Measurements from ENCODE around the gene DNAJC17.

The DNAJC17 gene

DNA sequence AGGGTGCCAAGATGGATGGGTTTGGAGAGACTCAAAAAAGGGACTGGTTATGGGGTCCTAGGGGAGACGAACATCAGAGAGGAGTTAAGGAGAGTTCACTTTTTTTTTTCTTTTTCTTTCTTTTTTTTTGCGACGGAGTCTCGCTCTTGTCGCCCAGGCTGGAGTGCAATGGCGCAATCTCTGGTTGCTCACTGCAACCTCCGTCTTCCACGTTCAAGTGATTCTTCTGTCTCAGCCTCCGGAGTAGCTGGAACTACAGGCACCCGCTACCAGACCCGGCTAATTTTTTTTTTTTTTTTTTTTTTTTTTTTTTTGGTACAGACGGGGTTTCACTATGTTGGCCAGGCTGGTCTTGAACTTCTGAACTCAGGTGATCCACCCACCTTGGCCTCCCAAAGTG lies 37.8 kb upstream of the DNAJC17 start:
- no peaks in the 10 kb centered on the region for H3K36me3 ChIP-seq
- TF ChIP-seq, protein P1, sequence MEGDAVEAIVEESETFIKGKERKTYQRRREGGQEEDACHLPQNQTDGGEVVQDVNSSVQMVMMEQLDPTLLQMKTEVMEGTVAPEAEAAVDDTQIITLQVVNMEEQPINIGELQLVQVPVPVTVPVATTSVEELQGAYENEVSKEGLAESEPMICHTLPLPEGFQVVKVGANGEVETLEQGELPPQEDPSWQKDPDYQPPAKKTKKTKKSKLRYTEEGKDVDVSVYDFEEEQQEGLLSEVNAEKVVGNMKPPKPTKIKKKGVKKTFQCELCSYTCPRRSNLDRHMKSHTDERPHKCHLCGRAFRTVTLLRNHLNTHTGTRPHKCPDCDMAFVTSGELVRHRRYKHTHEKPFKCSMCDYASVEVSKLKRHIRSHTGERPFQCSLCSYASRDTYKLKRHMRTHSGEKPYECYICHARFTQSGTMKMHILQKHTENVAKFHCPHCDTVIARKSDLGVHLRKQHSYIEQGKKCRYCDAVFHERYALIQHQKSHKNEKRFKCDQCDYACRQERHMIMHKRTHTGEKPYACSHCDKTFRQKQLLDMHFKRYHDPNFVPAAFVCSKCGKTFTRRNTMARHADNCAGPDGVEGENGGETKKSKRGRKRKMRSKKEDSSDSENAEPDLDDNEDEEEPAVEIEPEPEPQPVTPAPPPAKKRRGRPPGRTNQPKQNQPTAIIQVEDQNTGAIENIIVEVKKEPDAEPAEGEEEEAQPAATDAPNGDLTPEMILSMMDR (IDR thresholded peaks at IDR 0.05) = no peak
- peak overlapping the region in 1 of 2 donors; percentile 54 for H3K4me3 ChIP-seq
- H3K4me1 ChIP-seq = peaks cover 0 to 24% (median 14%) of the 10 kb centered on the region in 4 donors
- intact Hi-C loops (cut with DNase I; ENCODE audit: low total_unique reads) = no loop called here
- H3K27ac ChIP-seq = no peak overlapping the region
- H3K9me3 ChIP-seq = no peaks in the 10 kb centered on the region
- DNase-seq = no peak
- H3K27me3 ChIP-seq = peaks cover 0 to 43% of the 10 kb centered on the region in 2 donors

DNA sequence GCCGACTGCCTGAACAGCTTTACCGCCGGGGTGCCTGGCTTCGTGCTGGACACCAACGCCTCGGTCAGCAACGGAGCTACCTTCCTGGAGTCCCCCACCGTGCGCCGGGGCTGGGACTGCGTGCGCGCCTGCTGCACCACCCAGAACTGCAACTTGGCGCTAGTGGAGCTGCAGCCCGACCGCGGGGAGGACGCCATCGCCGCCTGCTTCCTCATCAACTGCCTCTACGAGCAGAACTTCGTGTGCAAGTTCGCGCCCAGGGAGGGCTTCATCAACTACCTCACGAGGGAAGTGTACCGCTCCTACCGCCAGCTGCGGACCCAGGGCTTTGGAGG lies 37.4 kb upstream of the DNAJC17 start:
- no peaks in the 10 kb centered on the region for H3K9me3 ChIP-seq
- peaks cover 0 to 24% (median 14%) of the 10 kb centered on the region in 4 donors for H3K4me1 ChIP-seq
- H3K36me3 ChIP-seq = no peaks in the 10 kb centered on the region
- H3K27me3 ChIP-seq = peaks cover 0 to 43% of the 10 kb centered on the region in 2 donors
- no peak for DNase-seq
- H3K27ac ChIP-seq = no peak overlapping the region
- TF ChIP-seq, protein P1 (IDR thresholded peaks at IDR 0.05) = no peak
- intact Hi-C loops (cut with DNase I; ENCODE audit: low total_unique reads) = no loop called here
- peak overlapping the region; percentile 39 to 54 for H3K4me3 ChIP-seq

- intact Hi-C loops (cut with DNase I; ENCODE audit: low total_unique reads) = no loop called here
- no peak for DNase-seq
- TF ChIP-seq, protein P1 (IDR thresholded peaks at IDR 0.05) = no peak
- peak within 1 kb of the TSS; percentile 39 to 54 for H3K4me3 ChIP-seq
- H3K9me3 ChIP-seq = no peaks in the 10 kb centered on the region
- no peak within 1 kb of the TSS for H3K27ac ChIP-seq
- peaks cover 0 to 24% (median 14%) of the 10 kb centered on the region in 4 donors for H3K4me1 ChIP-seq
- no peaks in the 10 kb centered on the region for H3K36me3 ChIP-seq
- peaks cover 0 to 43% of the 10 kb centered on the region in 2 donors for H3K27me3 ChIP-seq
Observed at GRCh38 chr15:40843885-40844695, 36.8 kb upstream of the DNAJC17 start, which contains the start of gene SPINT1. Gene SPINT1 (plus strand): TSS chr15:40844048. CDS start chr15:40844555, 507 bp downstream.

DNA sequence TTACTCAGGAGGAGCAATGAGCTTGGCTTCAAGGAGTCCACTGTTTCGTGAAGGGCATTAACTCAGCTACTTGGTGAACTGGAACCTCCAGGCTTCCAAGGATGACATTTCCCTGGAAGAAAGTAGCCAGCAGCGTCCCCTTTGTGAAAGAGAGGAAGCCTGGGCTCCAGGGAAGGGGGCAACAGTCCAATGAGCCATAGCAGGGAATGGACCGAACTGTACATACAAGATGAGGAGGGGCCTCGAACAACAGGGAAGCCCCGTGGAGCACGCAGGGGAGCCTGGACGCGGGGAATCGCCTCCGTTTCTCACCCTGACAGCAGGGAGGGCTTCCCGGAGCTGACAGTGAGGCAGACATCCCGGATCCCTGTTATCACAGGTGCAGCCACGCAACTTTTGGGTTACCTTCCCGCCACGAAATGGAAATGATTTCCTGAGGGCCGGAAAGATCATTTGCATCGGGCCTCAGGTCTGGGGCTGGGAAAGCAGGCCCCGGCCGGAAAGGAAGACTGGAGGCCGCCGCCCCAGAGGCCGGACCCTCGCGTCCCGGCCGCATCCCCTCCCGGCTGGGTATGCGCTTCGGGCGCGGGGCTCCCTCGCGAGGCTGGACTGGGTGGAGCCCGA lies 36.1 kb upstream of the DNAJC17 start:
- H3K4me1 ChIP-seq = peaks cover 0 to 24% (median 14%) of the 10 kb centered on the region in 4 donors
- no peaks in the 10 kb centered on the region for H3K9me3 ChIP-seq
- no peak for DNase-seq
- TF ChIP-seq, protein P1 (IDR thresholded peaks at IDR 0.05) = no peak
- H3K4me3 ChIP-seq = peak overlapping the region; percentile 39 to 54
- intact Hi-C loops (cut with DNase I; ENCODE audit: low total_unique reads) = no loop called here
- peaks cover 0 to 43% of the 10 kb centered on the region in 2 donors for H3K27me3 ChIP-seq
- H3K36me3 ChIP-seq = no peaks in the 10 kb centered on the region
- no peak overlapping the region for H3K27ac ChIP-seq

DNA sequence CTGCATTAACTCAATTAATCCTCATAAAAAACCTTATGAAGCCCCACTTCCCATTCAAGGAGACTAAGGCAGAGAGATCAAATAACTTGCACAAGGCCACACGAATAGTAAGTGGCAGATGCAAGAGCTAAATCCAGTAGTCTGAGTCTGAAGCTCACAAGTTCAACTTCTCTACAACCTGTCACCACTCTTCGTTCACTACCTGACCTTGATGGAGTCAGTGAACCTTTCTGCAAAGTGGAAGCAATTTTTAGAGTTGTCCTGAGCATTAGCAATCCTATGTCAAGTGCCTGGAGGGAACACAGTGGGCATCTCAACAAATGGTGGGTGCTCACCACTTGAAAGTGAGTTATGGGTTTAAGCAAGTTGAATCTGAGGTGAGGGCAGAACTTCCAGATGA lies 34.5 kb upstream of the DNAJC17 start:
- no peak overlapping the region for H3K4me3 ChIP-seq
- intact Hi-C loops (cut with DNase I; ENCODE audit: low total_unique reads) = loop anchor here (2.0 kb wide), 1 partner anchor 39 kb away; no protein-coding TSS in a partner anchor
- H3K27ac ChIP-seq = no peak overlapping the region
- H3K36me3 ChIP-seq = no peaks in the 10 kb centered on the region
- TF ChIP-seq, protein P1 (IDR thresholded peaks at IDR 0.05) = no peak
- no peaks in the 10 kb centered on the region for H3K9me3 ChIP-seq
- peaks cover 0 to 39% of the 10 kb centered on the region in 2 donors for H3K27me3 ChIP-seq
- DNase-seq = no peak
- H3K4me1 ChIP-seq = peaks cover 0 to 24% (median 14%) of the 10 kb centered on the region in 4 donors

All from tibial artery (tissue), 4 donors.